HG02970 (cell line): ENCODE measurements around the gene ACER3.
"Not testable (repeated sequence)": the region's sequence is repeated elsewhere in the genome, so short reads cannot be mapped to it uniquely, and the experiment has no call there.

Experiments used
- ATAC-seq: cut with Tn5 transposase; IDR thresholded peaks from one replicate; pipeline ENCODE4 v1.9.1; 2021; ENCODE audit warnings: mild to moderate bottlenecking, moderate library complexity, moderate number of reproducible peaks; ENCODE audit not compliant: unreplicated experiment, low FRiP score

The ACER3 gene

GRCh38 chr11:76862794-76863193 lies 2.1 kb downstream of the ACER3 start:
- not testable (repeated sequence) for ATAC-seq

DNA sequence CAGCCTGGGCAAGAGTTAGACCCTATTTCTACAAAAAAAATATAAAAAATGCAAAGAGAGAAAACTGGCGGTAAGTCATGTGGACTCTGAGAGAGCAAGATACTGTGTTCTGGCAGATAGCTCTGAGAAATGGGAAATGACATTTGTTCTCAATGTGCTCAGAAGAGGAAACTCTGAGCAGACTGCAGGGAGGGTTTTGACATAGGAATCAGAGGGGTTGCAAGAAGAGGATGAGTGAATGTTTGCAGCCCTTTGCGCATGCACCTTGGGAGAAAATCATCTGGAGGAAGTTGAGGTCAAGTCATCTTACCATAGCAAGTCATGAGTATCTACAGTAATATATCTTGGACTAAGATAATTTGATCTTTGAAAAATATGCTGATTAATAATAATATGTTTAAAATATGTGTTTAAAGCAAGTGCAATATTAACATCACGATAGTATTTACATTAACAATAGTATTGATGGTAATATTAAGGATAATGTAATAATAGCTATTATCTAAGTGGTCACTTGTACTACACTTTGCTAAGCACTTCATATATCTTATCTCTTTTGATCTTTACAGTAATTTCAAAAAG lies 2.6 kb downstream of the ACER3 start:
- no peak for ATAC-seq

DNA sequence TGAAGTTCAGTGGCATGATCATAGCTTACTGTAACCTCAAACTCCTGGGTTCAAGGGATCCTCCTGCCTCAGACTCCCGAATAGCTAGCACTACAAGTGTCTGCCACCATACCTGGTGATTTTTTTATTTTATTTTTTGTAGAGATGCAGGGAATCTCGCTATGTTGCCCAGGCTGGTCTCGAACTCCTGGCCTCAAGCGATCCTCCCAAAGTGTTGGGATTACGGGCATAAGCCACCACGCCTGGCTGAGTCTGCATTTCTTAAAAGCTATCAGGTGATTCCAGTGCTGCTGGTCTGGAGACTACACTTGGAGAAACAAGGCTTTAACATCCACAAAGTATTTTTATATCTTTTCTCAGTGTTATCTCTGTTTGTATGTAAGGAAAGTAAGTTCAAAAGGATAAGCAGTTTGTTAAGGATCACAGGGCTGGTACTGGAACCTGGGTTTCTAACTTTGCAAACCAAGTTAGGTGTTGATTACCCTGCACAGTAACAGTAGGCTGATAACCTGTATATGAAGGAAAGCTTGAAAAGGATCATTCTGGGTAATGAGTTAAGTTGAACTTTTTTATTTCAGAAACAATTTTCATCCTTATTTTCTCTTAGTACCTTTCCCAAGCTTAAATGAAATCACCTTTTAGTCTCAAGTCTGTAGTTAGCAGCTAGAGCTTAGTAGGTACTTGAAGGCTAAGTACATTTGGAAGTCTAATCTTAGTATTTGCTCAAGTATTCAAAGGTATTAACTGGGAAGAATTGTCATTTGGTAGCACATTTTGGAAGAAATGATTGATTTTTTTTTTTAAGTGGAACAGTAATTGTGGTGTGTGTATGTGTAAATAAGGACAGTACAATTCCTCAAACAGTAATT lies 12.5 kb downstream of the ACER3 start:
- ATAC-seq = no peak

GRCh38 chr11:76878014-76878413 lies 17.3 kb downstream of the ACER3 start:
- no peak for ATAC-seq

- no peak for ATAC-seq
Measured at GRCh38 chr11:76880314-76880713, 19.6 kb downstream of the ACER3 start.

DNA sequence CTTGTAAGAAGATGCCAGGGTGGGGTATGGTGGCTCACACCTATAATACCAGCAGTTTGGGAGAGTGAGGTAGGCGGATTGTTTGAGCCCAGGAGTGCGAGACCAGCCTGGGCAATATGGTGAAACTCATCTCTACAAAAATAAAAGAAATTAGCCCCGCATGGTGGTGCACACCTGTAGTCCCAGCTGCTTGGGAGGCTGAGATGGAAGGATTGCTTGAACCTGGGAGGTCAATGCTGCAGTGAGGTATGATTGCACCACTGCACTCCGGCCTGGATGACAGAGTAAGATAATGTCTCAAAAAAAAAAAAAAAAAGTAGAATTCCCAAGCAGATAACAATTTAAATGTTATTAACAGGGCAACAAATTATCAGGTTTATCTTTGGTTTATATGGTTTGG lies 20.2 kb downstream of the ACER3 start:
- no peak for ATAC-seq

- ATAC-seq = no peak
Measured at GRCh38 chr11:76885390-76886097, 24.8 kb downstream of the ACER3 start.

- no peak for ATAC-seq
Measured at GRCh38 chr11:76888989-76889388, 28.3 kb downstream of the ACER3 start.

DNA sequence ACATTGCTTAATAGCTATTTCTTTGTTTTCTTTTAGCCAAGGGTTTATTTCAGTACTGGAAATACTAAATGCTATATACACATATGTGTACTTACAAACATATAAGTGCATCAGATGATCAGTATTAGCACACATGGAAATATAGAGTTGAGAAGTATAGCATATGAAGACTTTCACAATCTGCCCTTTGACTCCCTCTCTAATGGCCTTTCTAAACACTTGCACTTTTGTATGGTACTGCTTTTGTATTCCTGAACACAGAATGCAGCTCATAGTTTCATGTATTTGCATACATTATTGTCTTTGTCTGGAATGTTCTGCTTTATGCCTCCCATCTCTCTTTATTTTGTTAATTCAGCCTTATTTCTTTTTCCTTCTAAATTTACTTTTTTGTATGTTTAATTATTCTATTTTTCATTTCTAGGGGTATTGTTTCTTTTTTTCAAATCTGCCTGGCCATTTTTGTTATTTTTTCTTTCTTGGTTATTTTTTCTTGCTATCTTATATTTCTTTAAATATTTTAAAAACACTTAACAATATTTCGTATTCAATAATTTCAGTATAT lies 28.8 kb downstream of the ACER3 start:
- ATAC-seq = no peak

DNA sequence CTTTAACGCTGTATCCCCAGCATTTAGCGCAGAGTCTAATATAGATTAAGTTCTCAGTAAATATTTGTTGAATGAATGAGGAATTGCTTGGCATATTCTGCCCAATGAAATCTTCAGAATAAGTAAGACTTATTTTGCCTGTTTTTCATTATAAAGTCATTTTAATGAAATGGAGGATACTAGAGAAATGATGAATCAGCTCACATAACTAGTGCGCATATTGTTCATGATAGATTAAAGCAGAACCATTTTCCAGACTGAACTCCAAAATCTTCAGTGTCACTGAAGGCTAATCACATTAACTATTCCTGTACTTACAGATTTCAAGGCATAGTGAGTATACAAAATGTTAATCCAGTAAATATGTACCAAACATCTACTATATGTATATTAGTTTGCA lies 29.6 kb downstream of the ACER3 start:
- no peak for ATAC-seq

DNA sequence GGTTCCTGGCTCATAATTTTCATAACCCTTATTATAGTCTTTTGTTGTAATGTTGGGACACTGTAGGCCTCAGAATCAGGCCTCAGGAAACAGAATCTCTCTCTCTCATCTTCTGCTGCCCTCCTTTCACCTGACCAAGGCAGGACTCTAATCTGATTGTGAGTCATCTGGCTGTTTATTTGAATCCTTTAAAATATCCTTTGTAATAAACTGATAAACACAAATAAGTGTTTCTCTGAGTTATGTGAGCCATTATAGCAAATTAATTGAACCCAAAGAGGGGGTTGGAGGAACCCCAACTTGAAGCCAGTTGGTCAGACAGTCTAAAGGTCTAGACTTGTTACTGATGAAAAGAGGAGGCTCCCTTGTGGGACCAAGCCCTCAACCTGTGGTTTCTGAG lies 30.6 kb downstream of the ACER3 start:
- ATAC-seq = no peak

DNA sequence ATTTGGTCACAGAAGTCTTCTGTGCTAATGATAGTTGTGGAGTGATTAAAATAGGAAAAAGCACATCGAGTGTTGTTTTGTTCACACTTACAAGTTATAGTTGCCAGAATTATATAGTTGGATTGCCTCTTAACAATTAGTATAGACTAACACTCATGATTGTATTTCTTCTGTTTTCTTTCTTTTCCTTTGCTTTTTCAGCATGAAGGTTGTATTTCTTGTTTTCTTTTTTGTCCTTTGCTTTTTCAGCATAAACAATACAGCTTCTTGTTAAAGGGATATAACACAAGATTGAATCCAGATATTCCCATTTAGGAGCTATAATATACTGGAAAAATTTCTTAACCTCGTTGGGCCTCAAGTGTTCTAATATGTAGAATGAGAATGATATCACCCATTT lies 31.1 kb downstream of the ACER3 start:
- no peak for ATAC-seq

GRCh38 chr11:76892306-76892705 lies 31.6 kb downstream of the ACER3 start:
- no peak for ATAC-seq

DNA sequence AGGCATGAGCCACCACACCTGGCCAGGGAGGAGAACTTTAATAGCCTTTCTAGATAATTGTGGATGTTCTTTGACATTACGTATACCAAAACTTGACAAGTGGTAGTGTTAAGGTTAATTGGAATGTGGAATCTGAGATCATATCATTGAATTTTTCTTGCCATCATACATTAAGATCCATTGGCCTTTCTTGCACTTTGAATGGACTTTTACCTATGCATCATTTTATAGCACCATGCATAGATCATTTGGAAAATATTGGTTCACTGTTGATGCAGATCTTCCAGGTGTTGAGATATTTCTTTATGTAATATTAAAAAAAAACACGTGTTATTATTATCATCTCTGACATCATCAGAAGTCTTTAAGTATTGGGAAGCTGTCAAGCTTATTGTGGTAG lies 36.5 kb downstream of the ACER3 start:
- ATAC-seq = no peak

DNA sequence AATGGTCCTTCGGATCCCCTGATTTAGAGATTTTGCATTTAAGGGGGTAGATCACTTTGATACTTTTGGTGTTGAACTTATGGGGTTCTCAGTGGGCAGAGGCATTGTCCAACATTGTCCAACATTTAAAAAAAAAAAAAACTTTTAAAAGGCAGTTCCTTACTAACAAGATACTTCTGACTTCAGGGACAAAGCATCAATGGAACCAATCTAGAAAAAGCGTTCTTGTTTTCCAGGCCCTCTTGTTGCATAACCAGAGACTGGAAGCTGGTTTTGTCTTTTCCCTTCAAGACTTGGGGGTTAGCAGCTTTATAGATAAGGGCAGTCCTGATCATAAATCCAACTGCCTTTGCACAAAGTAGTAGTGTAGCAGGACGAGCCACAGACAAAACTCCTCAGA lies 40.4 kb downstream of the ACER3 start:
- ATAC-seq = no peak

GRCh38 chr11:76901622-76902021 lies 40.9 kb downstream of the ACER3 start:
- not testable (repeated sequence) for ATAC-seq

DNA sequence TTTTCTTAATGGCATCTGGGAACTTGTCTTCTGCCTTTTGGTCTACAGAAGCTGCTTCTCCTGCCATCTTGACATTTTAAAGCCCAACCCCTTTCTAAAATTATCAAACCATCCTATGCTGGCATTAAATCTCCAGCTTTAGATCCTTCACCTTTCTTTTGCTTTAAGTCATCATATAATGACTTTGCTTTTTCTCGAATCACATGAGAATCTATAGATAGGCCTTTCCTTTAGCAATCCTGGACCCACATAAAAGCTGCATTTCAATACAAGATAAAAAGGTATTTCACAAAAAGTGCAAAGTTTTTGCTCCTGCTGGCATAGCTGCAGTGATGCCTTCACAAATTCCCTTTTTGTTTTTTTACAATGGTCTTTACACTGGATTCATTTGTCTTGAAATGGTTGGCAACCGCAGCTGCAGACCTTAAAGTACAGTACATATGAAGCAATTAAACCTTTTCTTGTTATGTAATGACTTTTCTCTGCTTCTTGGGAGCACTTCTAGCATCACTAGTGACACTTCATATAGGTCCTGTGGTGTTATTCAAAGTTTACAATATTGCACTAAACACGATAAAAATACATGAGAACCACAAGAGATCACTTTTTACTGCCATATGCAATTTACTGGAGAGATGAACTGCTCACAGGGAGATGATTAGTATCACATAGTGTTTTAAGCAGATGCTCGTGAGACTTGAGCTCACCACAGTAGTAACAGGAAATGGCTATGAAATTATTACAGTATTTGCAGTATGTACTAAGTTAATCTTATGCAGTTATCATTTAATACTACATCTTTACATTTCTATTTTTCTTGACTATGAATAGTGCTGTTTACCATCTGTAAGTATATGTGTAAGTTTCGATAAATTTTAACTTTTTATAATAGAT lies 41.6 kb downstream of the ACER3 start:
- no peak for ATAC-seq

DNA sequence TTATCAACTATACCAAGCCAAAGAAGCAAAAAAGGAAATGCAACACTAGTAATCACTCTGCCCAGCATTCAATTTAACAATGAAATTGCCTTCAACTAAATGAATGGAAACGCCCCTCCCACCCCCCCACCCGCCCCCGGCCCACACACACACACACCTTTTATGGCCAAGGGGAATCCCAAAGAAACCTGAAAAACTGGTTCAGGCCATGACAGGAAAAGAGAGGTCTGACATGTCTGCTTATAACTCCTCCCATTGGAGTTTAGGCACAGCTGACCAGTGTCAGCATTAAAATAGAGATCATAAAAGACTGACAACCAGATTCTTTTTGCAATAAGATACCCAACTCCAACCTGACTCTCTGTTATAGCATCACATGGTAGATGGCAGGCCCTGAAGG lies 42.6 kb downstream of the ACER3 start:
- no peak for ATAC-seq

- no peak for ATAC-seq
Measured at GRCh38 chr11:76910620-76911414, 50.1 kb downstream of the ACER3 start.
